SK-N-MC (cell line): ENCODE measurements around the gene MTSS2.

Source experiments
- DNase-seq: peaks from one replicate; pipeline ENCODE4 v3.0.0-alpha.2; 2011; ENCODE audit warnings: low read depth, low spot score
- H3K27ac ChIP-seq: fragments of 200-600 bp; sonication (generic); 2 replicates; pipeline ENCODE4 v1.5.1; 2016; ENCODE audit warnings: mixed run types
- H3K36me3 ChIP-seq: fragments of 200-600 bp; sonication (generic); 2 replicates; pipeline ENCODE4 v1.6.1; 2017; ENCODE audit warnings: antibody characterized with exemption, low read length, mixed read lengths; ENCODE audit not compliant: insufficient read depth
- H3K4me3 ChIP-seq: fragments of 200-600 bp; sonication (generic); 2 replicates; pipeline ENCODE4 v1.5.1; 2016
- H3K9ac ChIP-seq: fragments of 200-600 bp; sonication (generic); 2 replicates; pipeline ENCODE4 v1.8.0; 2017; ENCODE audit warnings: mixed run types, mixed read lengths; ENCODE audit not compliant: insufficient read length
- H3K9me3 ChIP-seq: fragments of 200-600 bp; sonication (generic); 2 replicates; pipeline ENCODE4 v1.6.1; 2017; ENCODE audit warnings: low read depth, mild to moderate bottlenecking, antibody characterized with exemption, low read length, moderate library complexity, mixed read lengths
- EZH2 ChIP-seq: fragments of 200-600 bp; sonication (generic); IDR thresholded peaks from one replicate; pipeline ENCODE4 v1.6.1; 2017; ENCODE audit warnings: antibody characterized with exemption
- FOXP2 ChIP-seq: optimal IDR thresholded peaks from 2 replicates; pipeline ENCODE3; 2011; ENCODE audit warnings: mild to moderate bottlenecking, moderate library complexity; ENCODE audit not compliant: insufficient read depth; ENCODE audit errors: extremely low read length, control extremely low read depth
- POLR2AphosphoS5 ChIP-seq: IDR thresholded peaks from 2 replicates; pipeline ENCODE4 v1.6.1; 2012; ENCODE audit warnings: mild to moderate bottlenecking, low read depth, low read length, borderline replicate concordance

The MTSS2 gene

GRCh38 chr16:70685061-70685937 is 554 bp downstream of the MTSS2 start:
- TF ChIP-seq FOXP2 (no peak), POLR2AphosphoS5 (no peak), EZH2 (no peak)
- H3K4me3 ChIP-seq: peak overlapping the region; percentile 79
- H3K9ac ChIP-seq: peak overlapping the region; percentile 68
- DNase-seq: no peak
- no peaks in the 10 kb centered on the region for H3K9me3 ChIP-seq
- H3K36me3 ChIP-seq: no peaks in the 10 kb centered on the region; the same call in 1 of the 2 replicates
- no peak overlapping the region for H3K27ac ChIP-seq

GRCh38 chr16:70684146-70685060 is 1.4 kb downstream of the MTSS2 start:
- Histone ChIP-seq H3K27ac (no peak overlapping the region), H3K36me3 (no peaks in the 10 kb centered on the region; the same call in 1 of the 2 replicates), H3K4me3 (peak overlapping the region; percentile 79), H3K9me3 (no peaks in the 10 kb centered on the region), H3K9ac (peak overlapping the region; percentile 68)
- DNase-seq: no peak
- no peak for TF ChIP-seq FOXP2
- no peak for TF ChIP-seq EZH2
- TF ChIP-seq POLR2AphosphoS5: no peak

GRCh38 chr16:70683146-70683944 is 2.5 kb downstream of the MTSS2 start:
- no peak overlapping the region for H3K4me3 ChIP-seq
- H3K27ac ChIP-seq: no peak overlapping the region

GRCh38 chr16:70682239-70683145 is 3.4 kb downstream of the MTSS2 start:
- Histone ChIP-seq H3K9ac (no peak overlapping the region), H3K9me3 (no peaks in the 10 kb centered on the region), H3K4me3 (no peak overlapping the region), H3K27ac (no peak overlapping the region), H3K36me3 (no peaks in the 10 kb centered on the region; the same call in 1 of the 2 replicates)
- no peak for DNase-seq
- no peak for TF ChIP-seq FOXP2
- no peak for TF ChIP-seq POLR2AphosphoS5
- TF ChIP-seq EZH2: no peak

More at GRCh38 chr16:70683146-70683944, 2.5 kb downstream of the MTSS2 start:
- Histone ChIP-seq H3K36me3 (no peaks in the 10 kb centered on the region; the same call in 1 of the 2 replicates), H3K9me3 (no peaks in the 10 kb centered on the region), H3K9ac (no peak overlapping the region)
- TF ChIP-seq POLR2AphosphoS5 (no peak), FOXP2 (no peak), EZH2 (no peak)
- no peak for DNase-seq

- no peak for TF ChIP-seq FOXP2
- TF ChIP-seq EZH2: no peak
- no peak for TF ChIP-seq POLR2AphosphoS5
- H3K9me3 ChIP-seq: no peaks in the 10 kb centered on the region
- H3K9ac ChIP-seq: no peak overlapping the region
- no peak overlapping the region for H3K27ac ChIP-seq
- no peak overlapping the region for H3K4me3 ChIP-seq
- no peak for DNase-seq
- H3K36me3 ChIP-seq: no peaks in the 10 kb centered on the region; the same call in 1 of the 2 replicates
Observed at GRCh38 chr16:70681382-70682238, 4.2 kb downstream of the MTSS2 start.

GRCh38 chr16:70680495-70681381 is 5.1 kb downstream of the MTSS2 start:
- H3K9ac ChIP-seq: no peak overlapping the region
- H3K9me3 ChIP-seq: no peaks in the 10 kb centered on the region
- no peak for DNase-seq
- no peak overlapping the region for H3K4me3 ChIP-seq
- H3K27ac ChIP-seq: no peak overlapping the region
- peaks cover 4% of the 10 kb centered on the region; the same call in 1 of the 2 replicates for H3K36me3 ChIP-seq
- TF ChIP-seq FOXP2 (no peak), POLR2AphosphoS5 (no peak), EZH2 (no peak)
